ENCODE data around the gene FLRT3.
A peak's percentile ranks its signal among the peaks of the same experiment; 100 is the strongest.

FLRT3 gene

DNA sequence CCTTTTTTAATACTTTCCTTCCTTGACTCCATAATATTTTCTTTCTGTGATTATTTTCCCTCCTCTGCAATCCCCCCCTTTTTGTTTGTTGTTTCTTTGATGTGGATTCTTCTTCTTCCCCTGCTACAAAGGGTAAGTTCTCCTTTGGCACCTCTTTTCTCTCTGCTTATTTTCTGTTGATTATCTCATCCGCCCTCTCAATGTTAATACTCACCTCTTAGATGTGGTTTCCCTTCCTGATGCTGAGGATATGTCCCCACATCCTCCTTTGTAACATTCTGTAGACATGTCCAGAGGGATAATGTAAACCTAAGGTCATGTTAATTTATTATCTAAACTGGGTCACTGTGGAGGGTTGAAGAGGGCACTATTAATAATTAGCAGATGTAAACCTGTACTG lies 17.7 kb downstream of the FLRT3 start:
- no peak for DNase-seq (ENCODE audit: low spot score)

DNA sequence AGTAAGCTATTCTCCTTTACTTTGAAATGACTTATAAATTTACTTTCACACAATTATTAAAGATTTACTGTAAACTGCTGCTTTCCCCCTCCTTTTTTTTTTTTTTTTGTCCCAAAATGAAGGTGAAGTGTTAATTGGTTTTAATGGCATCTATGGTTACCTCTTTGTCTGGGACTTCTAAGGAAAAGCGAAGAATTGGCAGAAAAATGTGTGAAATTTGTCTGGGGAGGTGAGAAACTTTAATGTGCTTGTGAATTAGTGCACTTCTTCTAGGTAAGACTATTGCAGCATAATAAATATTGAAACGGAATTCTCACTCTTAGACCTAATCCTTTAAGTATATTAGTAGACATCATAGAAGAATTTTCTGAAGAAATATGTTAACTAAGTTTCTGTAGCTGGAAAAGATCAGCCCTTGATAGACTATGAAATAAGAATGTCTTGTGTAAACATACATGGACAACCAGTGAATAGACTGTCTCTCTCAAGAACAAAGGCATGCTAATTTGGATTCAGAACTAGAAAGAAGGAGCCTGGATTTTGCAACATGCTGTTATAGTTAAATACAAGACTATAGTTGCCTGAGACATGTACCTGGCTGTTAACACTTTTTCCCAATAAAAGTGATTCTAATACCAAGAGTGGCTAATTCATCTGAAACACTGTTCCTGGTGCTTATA lies 23.9 kb downstream of the FLRT3 start:
- no peak for DNase-seq (ENCODE audit: low spot score)

DNA sequence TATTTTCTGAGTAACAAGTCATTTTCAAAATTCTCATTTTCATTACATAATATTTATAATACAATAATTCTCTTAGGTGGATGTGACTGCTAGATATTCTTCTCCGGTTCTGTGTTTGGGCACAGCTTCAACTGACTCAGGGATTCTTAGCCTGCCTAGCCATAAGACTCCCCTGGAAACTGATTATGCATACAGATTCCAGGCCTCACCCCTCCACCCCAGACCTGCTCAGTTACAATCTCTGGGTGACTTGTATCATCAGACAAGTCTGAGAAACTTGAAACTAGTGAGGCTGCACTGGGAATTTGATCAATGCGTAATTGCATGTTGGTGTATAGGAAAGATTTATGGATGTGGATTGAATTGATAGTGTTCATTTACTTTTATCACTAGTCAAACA lies 25.4 kb downstream of the FLRT3 start:
- DNase-seq (ENCODE audit: low spot score): no peak

DNA sequence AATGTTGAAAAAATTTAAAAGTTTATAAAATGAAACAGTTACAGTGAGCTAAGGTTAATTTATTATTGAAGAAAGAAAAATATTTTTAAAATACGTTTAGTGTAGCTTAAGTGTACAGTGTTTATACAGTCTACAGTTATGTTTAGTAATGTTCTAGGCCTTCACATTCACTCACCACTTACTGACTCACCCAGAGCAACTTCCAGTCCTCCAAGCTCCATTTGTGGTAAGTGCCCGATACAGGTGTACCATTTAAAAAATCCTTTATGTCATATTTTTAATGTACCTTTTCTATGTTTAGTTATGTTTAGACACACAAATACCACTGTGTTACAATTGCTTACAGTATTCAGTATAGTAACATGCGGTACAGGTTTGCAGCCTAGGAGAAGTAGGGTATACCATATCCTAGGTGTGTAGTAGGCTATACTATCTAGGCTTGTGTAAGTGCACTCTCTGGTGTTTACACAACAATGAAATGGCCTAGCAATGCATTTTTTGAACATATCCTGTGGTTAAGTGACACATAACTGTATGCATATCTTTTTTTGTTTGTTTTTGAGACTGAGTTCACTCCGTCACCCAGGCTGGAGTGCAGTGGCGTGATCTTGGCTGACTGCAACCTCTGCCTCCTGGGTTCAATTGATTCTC lies 26.3 kb downstream of the FLRT3 start:
- DNase-seq (ENCODE audit: low spot score): no peak

DNA sequence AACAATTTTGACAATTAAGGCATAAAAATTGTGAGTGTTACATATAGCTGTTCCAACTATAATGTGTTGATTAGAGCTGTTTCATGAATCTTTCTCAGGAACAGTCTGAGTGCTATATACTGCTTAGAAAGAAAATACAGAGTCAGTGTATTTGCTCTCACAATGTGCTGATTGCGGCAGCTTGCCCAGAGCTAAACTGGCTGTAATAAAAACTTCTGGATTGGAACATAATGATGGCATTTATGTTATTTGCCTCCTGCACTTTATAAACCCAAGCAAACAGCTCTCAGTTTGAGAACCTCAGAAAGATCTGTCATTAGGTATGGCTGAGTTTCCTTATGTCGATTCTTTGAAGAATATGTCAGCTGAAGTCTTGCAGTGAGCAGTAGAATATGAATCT lies 29.5 kb downstream of the FLRT3 start:
- no peak for DNase-seq (ENCODE audit: low spot score)

DNA sequence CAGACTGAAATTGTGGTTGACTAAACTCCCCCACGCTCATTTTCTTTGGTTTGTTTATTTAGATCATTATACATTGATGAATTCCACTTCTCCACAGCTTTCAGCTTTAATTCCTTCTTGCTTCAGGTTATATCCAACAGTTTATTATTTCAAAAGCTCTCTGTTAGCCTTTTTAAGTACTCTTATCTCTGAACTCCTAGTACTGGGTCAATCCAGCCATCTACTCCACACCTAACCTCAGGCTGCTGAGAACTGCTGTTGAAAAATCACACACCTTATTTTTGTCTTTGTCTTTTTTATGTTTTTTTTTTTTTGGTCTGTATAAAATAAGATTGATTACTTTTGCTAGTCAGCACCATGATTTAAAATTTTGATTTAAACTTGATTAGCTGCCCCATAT lies 32.9 kb downstream of the FLRT3 start:
- DNase-seq (ENCODE audit: low spot score): no peak

GRCh38 chr20:14303651-14304050 lies 33.8 kb downstream of the FLRT3 start:
- DNase-seq (ENCODE audit: low spot score): no peak

DNA sequence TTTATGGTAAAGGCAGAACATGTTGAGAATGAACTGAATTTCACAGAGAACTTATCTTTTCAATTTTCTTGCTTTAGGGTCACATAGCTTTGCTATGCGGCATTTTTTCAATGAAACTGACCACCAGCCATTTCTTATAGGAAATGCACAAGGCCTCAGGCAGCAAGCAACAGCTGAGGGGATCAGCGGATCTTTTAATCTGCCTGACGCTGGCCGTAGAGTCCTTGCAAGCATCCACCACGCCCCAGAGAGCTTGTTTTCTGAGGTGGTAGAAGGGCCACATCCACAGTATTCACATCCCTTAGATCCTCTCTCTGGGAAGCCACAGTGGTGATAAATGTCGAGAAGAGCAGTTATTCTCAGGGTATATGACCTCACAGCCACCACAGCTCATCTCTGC lies 34.3 kb downstream of the FLRT3 start:
- no peak for DNase-seq (ENCODE audit: low spot score)

DNA sequence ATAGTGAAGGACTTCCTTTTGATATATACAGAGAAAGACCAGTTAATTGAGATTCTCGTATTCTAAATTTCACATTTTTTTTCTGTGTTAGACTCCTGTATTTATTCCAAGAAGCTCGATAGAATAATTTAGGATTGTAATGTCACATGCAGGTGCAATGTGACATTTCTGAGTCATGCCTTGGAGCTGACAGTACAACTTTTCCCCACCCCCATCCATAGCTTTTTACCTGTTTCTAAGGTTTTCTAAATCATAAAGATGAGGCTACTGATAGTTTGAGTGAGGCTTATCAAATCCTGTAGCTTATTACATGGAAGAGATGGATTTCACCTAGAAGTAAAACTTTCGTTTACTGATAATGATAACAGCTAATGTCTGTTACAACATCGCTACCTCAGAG lies 37.6 kb downstream of the FLRT3 start:
- DNase-seq (ENCODE audit: low spot score): no peak

- DNase-seq (ENCODE audit: low spot score): no peak
Measured at GRCh38 chr20:14295770-14296309, 41.6 kb downstream of the FLRT3 start.

DNA sequence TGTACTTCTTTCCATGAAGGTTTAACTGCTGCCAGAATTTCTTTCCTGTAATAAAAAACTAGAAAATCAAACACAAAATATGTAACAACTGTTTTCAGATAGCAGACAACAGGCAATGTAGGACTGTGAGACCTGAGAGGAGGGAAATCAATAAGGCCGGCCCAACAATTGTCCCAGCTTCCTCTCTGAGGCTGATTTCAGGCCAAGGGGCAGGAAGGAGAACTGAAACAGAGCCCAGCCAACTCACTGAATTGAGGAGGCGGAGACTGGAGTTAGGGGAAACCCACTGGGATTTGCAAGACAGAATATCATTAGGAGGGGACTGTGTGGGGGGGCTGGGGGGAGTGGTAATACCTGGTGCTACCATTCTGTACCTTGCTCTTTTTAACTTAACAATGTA lies 42.2 kb downstream of the FLRT3 start:
- peak; percentile 6 for DNase-seq (ENCODE audit: low spot score)

DNA sequence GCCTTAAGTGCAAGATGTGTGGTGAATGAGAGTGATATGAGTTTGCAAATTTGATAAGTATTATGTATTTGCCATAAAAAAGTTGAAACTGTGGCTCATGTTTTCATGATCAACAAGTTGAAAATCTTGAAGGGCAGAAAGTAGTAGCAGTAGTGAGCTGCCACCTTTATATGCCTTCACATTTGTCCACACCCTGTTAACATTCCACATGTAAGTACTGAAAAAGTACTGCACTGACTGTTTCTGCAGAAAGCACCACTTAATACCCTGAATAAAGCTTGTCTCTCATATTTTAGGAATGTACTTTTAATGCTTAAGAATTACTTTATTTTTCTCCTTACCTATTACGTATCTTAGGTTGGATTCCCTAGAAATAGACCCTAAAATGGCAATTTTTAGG lies 45.9 kb downstream of the FLRT3 start:
- no peak for DNase-seq (ENCODE audit: low spot score)

DNA sequence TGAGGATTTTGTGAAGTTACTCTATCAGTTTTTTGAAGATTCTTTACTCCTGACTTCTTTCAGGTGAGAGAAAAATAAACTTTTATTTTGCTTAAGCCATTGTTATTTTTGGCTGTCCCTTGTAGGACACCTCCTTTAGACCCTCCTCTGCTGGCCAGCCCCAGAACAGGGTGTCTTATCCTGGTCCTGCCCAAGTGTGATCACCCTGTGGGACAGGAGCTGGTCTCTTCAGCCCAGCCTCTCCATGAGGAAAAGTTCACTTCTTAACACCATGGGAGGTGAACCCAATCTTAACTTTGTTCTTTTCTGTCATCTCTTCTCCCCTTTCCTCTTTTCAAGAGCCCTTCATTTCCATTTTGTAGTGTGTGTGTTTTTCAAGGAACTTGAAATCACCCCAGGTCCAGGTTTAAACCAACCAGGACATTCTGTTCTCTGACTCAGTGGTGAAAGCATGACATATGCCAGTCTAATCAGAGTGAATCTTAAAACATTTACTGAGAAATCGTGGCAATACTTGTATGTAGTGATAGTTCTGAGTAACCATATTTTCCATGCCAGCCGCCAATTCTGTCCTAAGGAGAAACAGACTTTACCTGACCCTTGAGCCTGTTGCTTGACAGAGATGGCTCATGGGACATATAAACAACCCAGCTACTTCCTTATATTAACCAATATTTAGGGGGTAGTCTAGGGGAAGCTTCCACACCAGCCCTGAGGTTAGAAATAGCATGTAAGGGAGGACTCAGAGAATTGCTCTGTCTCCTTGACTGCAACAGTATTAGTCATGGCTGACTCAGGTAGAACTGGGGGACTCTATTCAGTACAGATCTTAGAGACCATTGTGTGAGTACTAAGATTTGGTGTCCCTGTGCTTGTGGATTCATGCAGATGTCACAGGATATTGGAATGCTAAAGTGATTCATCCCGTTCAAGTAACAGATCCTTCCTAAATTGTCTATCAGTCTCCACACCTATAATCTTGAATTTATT lies 48.8 kb downstream of the FLRT3 start:
- DNase-seq (ENCODE audit: low spot score): no peak

DNA sequence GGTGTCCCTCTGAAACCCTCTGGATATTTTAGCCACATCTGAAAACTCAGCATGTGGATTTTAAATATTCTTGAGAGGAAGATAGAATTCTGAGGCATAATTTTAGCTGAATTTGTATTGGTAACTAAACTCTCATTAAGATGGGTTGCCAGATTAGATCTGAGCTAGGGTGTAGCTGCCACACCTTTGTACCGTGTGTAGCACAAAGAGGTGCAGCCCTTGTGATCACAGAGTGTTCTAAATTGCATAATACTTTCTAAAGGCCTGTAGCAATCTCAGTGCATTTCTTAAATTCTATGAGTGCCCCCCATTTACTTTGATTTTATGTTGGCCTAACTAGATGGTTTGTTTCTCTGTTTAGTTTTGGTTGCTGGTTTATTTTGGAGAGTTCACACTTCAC lies 53.0 kb downstream of the FLRT3 start:
- DNase-seq (ENCODE audit: low spot score): no peak

DNA sequence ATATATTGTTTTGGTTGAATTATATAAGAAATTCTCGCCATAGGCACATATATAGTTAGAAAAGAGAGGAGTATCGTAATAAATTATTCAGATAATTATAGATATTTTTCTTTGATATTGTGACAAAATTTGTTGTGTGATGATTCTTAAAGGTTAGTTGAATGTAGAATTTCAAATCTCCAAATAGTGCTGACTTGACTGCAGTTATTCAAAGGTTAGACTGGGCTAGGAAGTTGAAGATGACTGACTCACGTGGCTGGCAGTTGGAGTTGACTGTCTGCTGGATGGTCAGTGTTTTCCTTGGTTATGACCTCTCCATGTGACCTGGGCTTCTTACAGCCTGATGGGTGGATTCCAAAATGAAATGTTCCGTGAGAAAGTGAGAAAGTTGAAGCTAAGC lies 55.3 kb downstream of the FLRT3 start:
- DNase-seq (ENCODE audit: low spot score): no peak

Measured in HuH-7 (cell line).